Lower leg skin (tissue), 3 donors: ENCODE results near the gene CPNE8.

Experiments used
- CTCF ChIP-seq, 3 donors: fragments of 450-650 bp; IDR thresholded peaks; one replicate each; pipeline ENCODE4 v1.5.1; 2016; ENCODE audit warnings: antibody characterized with exemption in 3 of 3, mild to moderate bottlenecking in 3 of 3, moderate library complexity in 2 of 3
- POLR2A ChIP-seq, 2 donors: fragments of 450-650 bp; IDR thresholded peaks; one replicate each; pipeline ENCODE4 v1.6.1; 2016 to 2017; ENCODE audit warnings: antibody characterized with exemption in 2 of 2, mild to moderate bottlenecking in 1 of 2, moderate library complexity in 1 of 2

GRCh38 chr12:38825006-38825405, 80.4 kb downstream of the CPNE8 start:
- TF ChIP-seq POLR2A (IDR thresholded peaks at IDR 0.05) (no peak), CTCF (IDR thresholded peaks at IDR 0.05) (no peak)
